Measurements from ENCODE around the gene MYBPC3. TPM values are rescaled to one million over a fixed set of nuclear protein-coding genes. Genes with fewer than 3 reads are reported as not detected.

Gene MYBPC3
- polyA plus RNA-seq, 1 experiment: not detected

DNA sequence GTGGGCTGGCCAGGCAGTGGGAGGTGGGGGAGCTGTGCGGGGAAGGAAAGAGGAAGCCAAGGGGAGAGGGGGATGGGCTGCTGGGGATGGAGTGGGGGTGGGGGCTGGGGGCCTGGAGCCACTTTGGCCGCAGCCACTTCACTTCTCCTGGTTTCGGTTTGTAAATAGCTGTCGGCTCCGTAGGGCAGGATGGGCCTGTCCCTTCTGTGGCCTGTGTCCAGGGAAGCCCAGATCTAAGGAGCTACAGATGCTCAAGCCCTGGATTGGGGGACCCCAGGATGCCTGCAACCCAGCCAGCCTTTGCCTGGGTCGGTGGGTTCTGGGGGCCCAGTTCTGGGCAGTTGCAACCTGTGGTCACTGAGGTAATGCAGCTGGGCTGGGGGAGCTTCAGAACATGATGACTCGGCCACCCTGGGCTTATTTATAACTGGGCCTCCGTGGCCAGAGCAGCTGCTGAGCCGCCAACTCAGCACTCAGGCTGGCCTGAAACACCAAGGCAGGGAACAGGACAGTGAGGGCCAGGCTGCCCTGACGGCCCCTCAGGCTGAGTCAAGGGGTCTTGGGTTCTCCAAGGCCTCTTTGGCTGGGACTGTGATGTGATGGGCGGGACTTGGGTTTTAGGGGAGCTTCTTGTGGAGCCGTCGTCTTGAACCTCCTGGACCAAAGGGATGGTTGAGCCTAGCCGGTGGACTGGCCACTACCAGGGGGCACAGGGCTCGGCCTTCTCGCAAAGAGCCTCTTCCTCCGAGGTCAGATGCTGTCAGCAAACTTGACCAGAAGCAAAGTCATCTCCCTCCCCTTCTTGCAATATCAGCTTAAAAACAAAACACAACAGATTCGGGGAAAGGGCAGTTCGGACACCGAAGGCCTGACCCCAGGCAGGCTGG is 40.9 kb upstream of the MYBPC3 start:
- ChIA-PET POLR2A (no interaction called here), CTCF (interaction anchor here (0.7 to 4.7 kb wide), 8 partner anchors 12 to 224 kb away, joined by 3 to 32 read pairs (median 3); no protein-coding TSS in a partner anchor)
- TF ChIP-seq, protein P1, sequence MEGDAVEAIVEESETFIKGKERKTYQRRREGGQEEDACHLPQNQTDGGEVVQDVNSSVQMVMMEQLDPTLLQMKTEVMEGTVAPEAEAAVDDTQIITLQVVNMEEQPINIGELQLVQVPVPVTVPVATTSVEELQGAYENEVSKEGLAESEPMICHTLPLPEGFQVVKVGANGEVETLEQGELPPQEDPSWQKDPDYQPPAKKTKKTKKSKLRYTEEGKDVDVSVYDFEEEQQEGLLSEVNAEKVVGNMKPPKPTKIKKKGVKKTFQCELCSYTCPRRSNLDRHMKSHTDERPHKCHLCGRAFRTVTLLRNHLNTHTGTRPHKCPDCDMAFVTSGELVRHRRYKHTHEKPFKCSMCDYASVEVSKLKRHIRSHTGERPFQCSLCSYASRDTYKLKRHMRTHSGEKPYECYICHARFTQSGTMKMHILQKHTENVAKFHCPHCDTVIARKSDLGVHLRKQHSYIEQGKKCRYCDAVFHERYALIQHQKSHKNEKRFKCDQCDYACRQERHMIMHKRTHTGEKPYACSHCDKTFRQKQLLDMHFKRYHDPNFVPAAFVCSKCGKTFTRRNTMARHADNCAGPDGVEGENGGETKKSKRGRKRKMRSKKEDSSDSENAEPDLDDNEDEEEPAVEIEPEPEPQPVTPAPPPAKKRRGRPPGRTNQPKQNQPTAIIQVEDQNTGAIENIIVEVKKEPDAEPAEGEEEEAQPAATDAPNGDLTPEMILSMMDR (IDR thresholded peaks at IDR 0.05; ENCODE audit: insufficient read depth, low read depth, low read length): no peak
- H3K4me3 ChIP-seq (ENCODE audit: low read depth, low read length): no peak overlapping the region
- no peaks in the 10 kb centered on the region for H3K27me3 ChIP-seq (ENCODE audit: control insufficient read depth, insufficient read depth, low read length)
- DNase-seq (ENCODE audit: low read depth): no peak
- no peaks in the 10 kb centered on the region for H3K36me3 ChIP-seq (ENCODE audit: control insufficient read depth, insufficient read depth, low read length)

- Histone ChIP-seq H3K27me3 (ENCODE audit: control insufficient read depth, insufficient read depth, low read length) (no peaks in the 10 kb centered on the region), H3K4me3 (ENCODE audit: low read depth, low read length) (no peak overlapping the region), H3K36me3 (ENCODE audit: control insufficient read depth, insufficient read depth, low read length) (no peaks in the 10 kb centered on the region)
- no peak for DNase-seq (ENCODE audit: low read depth)
- POLR2A ChIA-PET: no interaction called here
- CTCF ChIA-PET: interaction anchor here (0.7 to 4.7 kb wide), 8 partner anchors 13 to 225 kb away, joined by 3 to 32 read pairs (median 3); no protein-coding TSS in a partner anchor
- TF ChIP-seq, protein P1 (IDR thresholded peaks at IDR 0.05; ENCODE audit: insufficient read depth, low read depth, low read length): no peak
Observed at GRCh38 chr11:47392546-47393162, 40.2 kb upstream of the MYBPC3 start.

GRCh38 chr11:47391711-47392432 is 39.4 kb upstream of the MYBPC3 start:
- DNase-seq (ENCODE audit: low read depth): no peak
- ChIA-PET POLR2A (no interaction called here), CTCF (interaction anchor here (0.7 to 4.7 kb wide), 3 partner anchors 18 to 61 kb away, joined by 3 to 32 read pairs (median 4); no protein-coding TSS in a partner anchor)
- TF ChIP-seq, protein P1 (IDR thresholded peaks at IDR 0.05; ENCODE audit: insufficient read depth, low read depth, low read length): no peak
- H3K4me3 ChIP-seq (ENCODE audit: low read depth, low read length): no peak overlapping the region
- no peaks in the 10 kb centered on the region for H3K27me3 ChIP-seq (ENCODE audit: control insufficient read depth, insufficient read depth, low read length)
- no peaks in the 10 kb centered on the region for H3K36me3 ChIP-seq (ENCODE audit: control insufficient read depth, insufficient read depth, low read length)

DNA sequence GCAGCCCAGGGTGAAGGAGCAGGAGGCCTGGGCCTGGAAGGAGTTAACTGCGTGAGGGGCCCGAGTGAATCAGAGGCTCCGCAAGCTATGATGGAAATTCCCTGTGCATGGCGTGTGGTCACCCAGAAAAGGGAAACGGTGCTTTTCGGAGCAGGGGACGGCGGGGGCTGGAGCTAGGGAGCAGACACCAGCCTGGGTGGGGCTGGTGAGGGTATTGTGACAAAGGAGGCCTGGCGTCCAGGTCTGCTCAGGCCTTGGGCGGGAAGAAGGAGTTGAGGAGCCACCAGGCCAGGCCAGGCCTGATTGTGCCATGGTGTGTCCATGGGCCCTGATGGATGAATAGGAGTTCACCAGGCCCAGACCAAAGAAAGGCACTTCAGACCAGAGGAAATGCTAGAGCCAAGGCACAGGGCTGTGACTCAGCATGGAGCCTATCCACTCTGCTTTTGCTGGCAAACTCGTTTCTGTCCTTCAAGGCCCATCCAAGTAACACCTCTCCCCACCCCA is 38.6 kb upstream of the MYBPC3 start:
- ChIA-PET POLR2A (no interaction called here), CTCF (interaction anchor here (1.2 to 4.7 kb wide), 3 partner anchors 12 to 18 kb away, joined by 3 to 32 read pairs (median 4); no protein-coding TSS in a partner anchor)
- DNase-seq (ENCODE audit: low read depth): no peak
- H3K36me3 ChIP-seq (ENCODE audit: control insufficient read depth, insufficient read depth, low read length): no peaks in the 10 kb centered on the region
- H3K27me3 ChIP-seq (ENCODE audit: control insufficient read depth, insufficient read depth, low read length): no peaks in the 10 kb centered on the region
- H3K4me3 ChIP-seq (ENCODE audit: low read depth, low read length): no peak overlapping the region
- TF ChIP-seq, protein P1 (IDR thresholded peaks at IDR 0.05; ENCODE audit: insufficient read depth, low read depth, low read length): no peak

Measured in BJ (cell line).